KG1 (cell line): ENCODE results near the gene ATP5PD.

Experiments used
- DNase-seq: peaks from one replicate; lab custom pipeline; 2025; lab: John Stamatoyannopoulos, UW

ATP5PD gene

GRCh38 chr17:74994440-74994839, 52.3 kb downstream of the ATP5PD start:
- DNase-seq: no peak

- no peak for DNase-seq
Observed at GRCh38 chr17:74992223-74992622, 54.5 kb downstream of the ATP5PD start.

- no peak for DNase-seq
Observed at GRCh38 chr17:74990581-74991105, 56.1 kb downstream of the ATP5PD start.
